Spleen (tissue), 11 donors: ENCODE data around the gene ARPC4. TPM values are rescaled to one million over a fixed set of nuclear protein-coding genes. Genes with fewer than 3 reads are reported as not detected.

ENCODE experiments used
- DNase-seq: peaks from one replicate; pipeline ENCODE4 v3.0.0-alpha.2; 2020
- H3K27ac ChIP-seq, 8 donors: fragments of 200-600 bp; sonication (generic) in 7 of 8; 1 replicate in 4 of 8; 2 replicates in 4 of 8; pipeline versions ENCODE4 v1.5.0 to v1.8.0; 2016 to 2021; ENCODE audit warnings: inconsistent platforms in 4 of 8, mild to moderate bottlenecking in 4 of 8, moderate library complexity in 1 of 8
- H3K27me3 ChIP-seq, 7 donors: fragments of 200-600 bp; sonication (generic) in 6 of 7; replicated peaks in 1 of 7; 1 replicate in 4 of 7; 2 replicates in 3 of 7; pipeline versions ENCODE4 v1.5.0 to v1.8.0; 2016 to 2021; ENCODE audit warnings: inconsistent platforms in 3 of 7, mild to moderate bottlenecking in 1 of 7
- H3K36me3 ChIP-seq, 6 donors: fragments of 200-600 bp; sonication (generic) in 5 of 6; 1 replicate in 4 of 6; 2 replicates in 2 of 6; pipeline versions ENCODE4 v1.5.0 to v1.8.0; 2016 to 2021; ENCODE audit warnings: inconsistent platforms in 2 of 6
- H3K4me1 ChIP-seq, 6 donors: fragments of 200-600 bp; sonication (generic) in 5 of 6; 1 replicate in 3 of 6; 2 replicates in 3 of 6; pipeline versions ENCODE4 v1.5.0 to v1.8.0; 2016 to 2021; ENCODE audit warnings: inconsistent platforms in 3 of 6
- H3K4me3 ChIP-seq, 8 donors: fragments of 200-600 bp; sonication (generic) in 7 of 8; 1 replicate in 4 of 8; 2 replicates in 4 of 8; pipeline versions ENCODE4 v1.5.0 to v1.8.0; 2016 to 2021; ENCODE audit warnings: inconsistent platforms in 4 of 8, mild to moderate bottlenecking in 4 of 8, moderate library complexity in 2 of 8
- H3K9me3 ChIP-seq, 8 donors: fragments of 200-600 bp; sonication (generic) in 7 of 8; 1 replicate in 4 of 8; 2 replicates in 4 of 8; pipeline versions ENCODE4 v1.5.0 to v1.8.0; 2016 to 2021; ENCODE audit warnings: inconsistent platforms in 4 of 8
- POLR2A ChIP-seq, 3 donors: fragments of 450-650 bp; IDR thresholded peaks; one replicate each; pipeline ENCODE4 v1.5.1; 2017; ENCODE audit warnings: antibody characterized with exemption in 3 of 3, mild to moderate bottlenecking in 1 of 3
- POLR2AphosphoS5 ChIP-seq, 3 donors: sonication (generic); formaldehyde crosslinking; IDR thresholded peaks; one replicate each; pipeline ENCODE4 v1.5.1; 2017; ENCODE audit warnings: antibody characterized with exemption in 3 of 3
- WGBS, 5 donors: extraction: QIAGEN DNeasy Blood & Tissue Kit in 3 of 5; methylation state at CpG; one replicate each; pipeline versions ENCODE4 v1.1.5 to v1.1.7; 2013 to 2018; 5-methylcytosine and 5-hydroxymethylcytosine counted together
- intact Hi-C: fragments of 100-400 bp; cut with DNase I; formaldehyde crosslinking; loops from one replicate; pipeline ENCODE4 v1.15.0; 2023; ENCODE audit warnings: low total_unique reads
- polyA plus RNA-seq, 3 donors: library from polyadenylated mRNA; stranded (reverse); fragments of 200-250 nt; gene quantifications; one replicate each; pipeline ENCODE4 v1.2.1, GENCODE V29; 2013
- total RNA-seq, 7 donors: library from RNA; depleted of rRNA in 3 of 7; stranded (reverse); fragments of >200 nt in 3 of 7; fragmentation: NEBNext Ultra II Directional in 4 of 7; extraction: Animal tissue kit (Norgen Biotek cat#: 25700) in 4 of 7; gene quantifications; one replicate each; pipeline versions ENCODE4 v1.1.0 to v1.2.1, GENCODE V29; 2016 to 2021
- TF ChIP-seq, protein P1 (sequence below), 11 experiments: fragments of 200-600 bp in 7 of 11; fragments of 450-650 bp in 4 of 11; sonication (generic) in 4 of 11; IDR thresholded peaks in 8 of 11; conservative IDR thresholded peaks in 3 of 11; 1 replicate in 7 of 11; 2 replicates in 4 of 11; pipeline versions ENCODE4 v1.4.0 to v1.8.0; 2016 to 2021; ENCODE audit warnings: antibody characterized with exemption in 11 of 11, inconsistent platforms in 4 of 11, mild to moderate bottlenecking in 1 of 11
- donor health status: healthy with polysubstance abuse.
- donor health status: DM: no; HTN: no; CAD: no; lungs with moderate emphysema.
- donor health status: DM: no; HTN: no; CAD: no.
- donor health status: Bipolar disorder and iron deficiency.
- donor health status: healthy.
- donor health status: DM: no; HTN: no; CAD: no.
- donor health status: DM: yes; HTN: yes; CAD: no.

The ARPC4 gene
- total and polyA plus RNA-seq, 10 donors: 98.9 to 238 (median 185) TPM

DNA sequence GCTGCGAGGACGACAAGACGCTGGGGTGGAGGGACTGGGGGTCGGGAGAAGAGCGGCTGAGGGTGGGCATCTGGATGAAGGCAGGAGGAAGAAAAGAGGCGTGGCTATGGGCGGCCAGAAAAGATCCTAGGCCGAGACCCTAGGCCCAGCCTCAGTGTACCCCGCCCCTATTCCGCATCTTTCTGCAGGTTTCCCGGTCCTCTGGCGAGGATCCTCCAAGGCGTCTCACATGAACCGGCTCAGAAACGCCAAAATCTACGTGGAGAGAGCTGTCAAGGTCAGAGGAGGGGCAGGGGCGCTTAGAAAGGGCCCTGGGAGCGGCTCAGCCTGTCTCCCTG is 17.5 kb downstream of the ARPC4 start:
- peak overlapping the region; percentile 53 to 86 (median 70) for H3K4me3 ChIP-seq
- no peak for DNase-seq
- no peak for TF ChIP-seq POLR2A (IDR thresholded peaks at IDR 0.05)
- no peak for TF ChIP-seq POLR2AphosphoS5 (IDR thresholded peaks at IDR 0.05)
- TF ChIP-seq, protein P1, sequence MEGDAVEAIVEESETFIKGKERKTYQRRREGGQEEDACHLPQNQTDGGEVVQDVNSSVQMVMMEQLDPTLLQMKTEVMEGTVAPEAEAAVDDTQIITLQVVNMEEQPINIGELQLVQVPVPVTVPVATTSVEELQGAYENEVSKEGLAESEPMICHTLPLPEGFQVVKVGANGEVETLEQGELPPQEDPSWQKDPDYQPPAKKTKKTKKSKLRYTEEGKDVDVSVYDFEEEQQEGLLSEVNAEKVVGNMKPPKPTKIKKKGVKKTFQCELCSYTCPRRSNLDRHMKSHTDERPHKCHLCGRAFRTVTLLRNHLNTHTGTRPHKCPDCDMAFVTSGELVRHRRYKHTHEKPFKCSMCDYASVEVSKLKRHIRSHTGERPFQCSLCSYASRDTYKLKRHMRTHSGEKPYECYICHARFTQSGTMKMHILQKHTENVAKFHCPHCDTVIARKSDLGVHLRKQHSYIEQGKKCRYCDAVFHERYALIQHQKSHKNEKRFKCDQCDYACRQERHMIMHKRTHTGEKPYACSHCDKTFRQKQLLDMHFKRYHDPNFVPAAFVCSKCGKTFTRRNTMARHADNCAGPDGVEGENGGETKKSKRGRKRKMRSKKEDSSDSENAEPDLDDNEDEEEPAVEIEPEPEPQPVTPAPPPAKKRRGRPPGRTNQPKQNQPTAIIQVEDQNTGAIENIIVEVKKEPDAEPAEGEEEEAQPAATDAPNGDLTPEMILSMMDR (IDR thresholded peaks at IDR 0.05 in 8 of 11, conservative IDR thresholded peaks at IDR 0.05 in 3 of 11): no peak
- no peaks in the 10 kb centered on the region for H3K9me3 ChIP-seq
- intact Hi-C loops: no loop called here
- H3K27me3 ChIP-seq: no peaks in the 10 kb centered on the region
- H3K27ac ChIP-seq: peak overlapping the region; percentile 91 to 97 (median 94)
- 12 to 26% (median 16%) methylated on average over 14 to 18 of the region's 18 CpGs for WGBS, 5 donors
- H3K36me3 ChIP-seq: peaks cover 0 to 76% (median 21%) of the 10 kb centered on the region in 6 donors
- peaks cover 4 to 58% (median 31%) of the 10 kb centered on the region in 6 donors for H3K4me1 ChIP-seq

DNA sequence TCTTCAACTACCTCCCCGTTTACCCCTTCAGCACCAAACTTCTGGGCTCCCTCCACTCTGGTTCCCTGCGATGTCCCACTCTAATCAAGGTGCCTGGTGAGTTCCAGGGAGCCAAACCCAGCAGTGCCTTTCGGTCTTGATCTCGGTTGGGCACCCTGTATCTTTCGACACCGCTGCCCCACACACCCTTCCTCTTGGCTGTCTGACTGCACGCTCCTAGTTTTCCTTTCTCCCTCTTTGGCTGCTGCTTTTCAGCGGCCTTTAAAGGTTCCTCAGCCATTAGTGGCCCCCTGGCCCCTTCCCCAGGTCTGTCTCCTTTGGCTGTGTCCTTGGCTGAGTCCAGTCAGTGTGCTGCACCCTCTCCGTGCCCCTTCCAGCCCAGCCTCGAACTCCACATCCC is 18.0 kb downstream of the ARPC4 start:
- intact Hi-C loops: no loop called here

DNA sequence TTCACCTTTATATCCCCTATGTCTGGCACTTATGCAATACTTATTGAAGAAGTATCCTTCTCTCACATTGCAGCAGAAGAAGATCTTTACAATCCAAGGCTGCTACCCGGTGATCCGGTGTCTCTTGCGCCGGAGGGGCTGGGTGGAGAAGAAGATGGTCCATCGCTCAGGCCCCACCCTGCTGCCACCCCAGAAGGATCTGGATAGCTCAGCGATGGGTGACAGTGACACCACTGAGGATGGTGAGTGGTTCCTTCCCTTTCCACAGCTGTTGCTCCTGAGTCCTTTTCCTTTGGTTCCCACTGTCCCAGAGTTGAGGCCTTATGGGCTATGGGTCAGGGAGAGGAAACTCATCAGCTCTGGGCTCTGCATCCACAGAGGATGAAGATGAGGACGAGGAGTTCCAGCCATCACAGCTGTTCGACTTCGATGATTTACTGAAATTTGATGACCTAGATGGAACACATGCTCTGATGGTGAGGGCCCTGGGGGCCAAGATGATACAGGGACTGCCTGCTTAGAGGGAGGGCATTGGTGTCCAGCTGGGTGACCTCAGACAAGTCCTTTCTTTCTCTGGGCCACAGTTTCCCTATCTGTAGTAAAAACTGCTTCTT is 20.1 kb downstream of the ARPC4 start:
- TF ChIP-seq POLR2AphosphoS5 (IDR thresholded peaks at IDR 0.05) (no peak), POLR2A (IDR thresholded peaks at IDR 0.05) (no peak)
- TF ChIP-seq, protein P1 (IDR thresholded peaks at IDR 0.05 in 8 of 11, conservative IDR thresholded peaks at IDR 0.05 in 3 of 11): no peak
- Histone ChIP-seq H3K4me1 (peaks cover 4 to 37% (median 28%) of the 10 kb centered on the region in 6 donors), H3K9me3 (no peaks in the 10 kb centered on the region), H3K4me3 (no peak overlapping the region), H3K27me3 (no peaks in the 10 kb centered on the region), H3K27ac (no peak overlapping the region), H3K36me3 (peaks cover 0 to 76% (median 0%) of the 10 kb centered on the region in 6 donors)
- 91 to 97% (median 95%) methylated on average over 9 of the region's 9 CpGs for WGBS, 5 donors
- intact Hi-C loops: no loop called here
- DNase-seq: peak; percentile 33

More for the DNA sequence above, 18.0 kb downstream of the ARPC4 start:
- peaks cover 4 to 55% (median 31%) of the 10 kb centered on the region in 6 donors for H3K4me1 ChIP-seq
- peak; percentile 67 for DNase-seq
- no peaks in the 10 kb centered on the region for H3K9me3 ChIP-seq
- WGBS, 5 donors: 61 to 80% (median 67%) methylated on average over 10 of the region's 10 CpGs
- no peaks in the 10 kb centered on the region for H3K27me3 ChIP-seq
- TF ChIP-seq POLR2A (IDR thresholded peaks at IDR 0.05): no peak
- TF ChIP-seq POLR2AphosphoS5 (IDR thresholded peaks at IDR 0.05): no peak
- peak overlapping the region; percentile 91 to 97 (median 94) for H3K27ac ChIP-seq
- peak overlapping the region; percentile 53 to 86 (median 70) for H3K4me3 ChIP-seq
- peaks cover 0 to 76% (median 16%) of the 10 kb centered on the region in 6 donors for H3K36me3 ChIP-seq

DNA sequence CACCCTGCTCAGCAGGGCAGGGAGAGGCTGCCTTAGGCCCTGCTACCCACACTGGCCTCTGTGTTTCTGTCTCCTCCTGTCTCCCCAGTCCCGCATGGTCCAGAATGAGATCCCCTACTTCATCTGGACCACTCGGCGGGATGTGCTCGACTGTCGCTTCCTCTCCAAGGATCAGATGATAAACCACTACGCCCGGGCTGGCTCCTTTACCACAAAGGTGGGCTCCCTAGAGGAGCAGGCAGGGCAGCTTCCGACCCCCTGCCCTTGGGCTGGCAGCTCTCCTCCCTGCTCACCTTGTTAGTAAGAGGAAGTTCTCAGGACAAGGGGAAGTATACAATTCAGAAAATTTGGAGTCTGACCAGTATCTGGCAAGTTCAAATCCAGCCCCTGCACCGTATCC is 23.1 kb downstream of the ARPC4 start:
- no peak for DNase-seq
- H3K36me3 ChIP-seq: peaks cover 0 to 97% (median 0%) of the 10 kb centered on the region in 6 donors
- TF ChIP-seq, protein P1 (IDR thresholded peaks at IDR 0.05 in 8 of 11, conservative IDR thresholded peaks at IDR 0.05 in 3 of 11): no peak
- TF ChIP-seq POLR2A (IDR thresholded peaks at IDR 0.05): no peak
- no peak for TF ChIP-seq POLR2AphosphoS5 (IDR thresholded peaks at IDR 0.05)
- H3K27me3 ChIP-seq: no peaks in the 10 kb centered on the region
- intact Hi-C loops: no loop called here
- H3K4me3 ChIP-seq: no peak overlapping the region
- H3K27ac ChIP-seq: no peak overlapping the region
- H3K4me1 ChIP-seq: peaks cover 0 to 7% (median 2%) of the 10 kb centered on the region in 6 donors
- no peaks in the 10 kb centered on the region for H3K9me3 ChIP-seq
- 88 to 92% (median 89%) methylated on average over 9 of the region's 9 CpGs for WGBS, 5 donors
